Measurements from ENCODE around the gene NUDCD2.
"Not testable (repeated sequence)": the region's sequence is repeated elsewhere in the genome, so short reads cannot be mapped to it uniquely, and the experiment has no call there.

The NUDCD2 gene

GRCh38 chr5:163463063-163463435 lies 3.1 kb upstream of the NUDCD2 start:
- no peak for DNase-seq

GRCh38 chr5:163460562-163461171 lies 765 bp upstream of the NUDCD2 start, which contains the start of gene HMMR:
Gene HMMR, plus strand, starts transcription at chr5:163460632. Its CDS starts 61 bp downstream, at chr5:163460693.
- DNase-seq = no peak

GRCh38 chr5:163459462-163459818 lies 462 bp downstream of the NUDCD2 start:
- DNase-seq = no peak

GRCh38 chr5:163458778-163459385 lies 1.0 kb downstream of the NUDCD2 start:
- DNase-seq = no peak

GRCh38 chr5:163456840-163457239 lies 3.1 kb downstream of the NUDCD2 start:
- no peak for DNase-seq

GRCh38 chr5:163456029-163456589 lies 3.8 kb downstream of the NUDCD2 start:
- DNase-seq = no peak

- DNase-seq = not testable (repeated sequence)
These were observed 4.5 kb downstream of the NUDCD2 start for GRCh38 chr5:163455406-163455805.

- DNase-seq = no peak
These were observed 6.2 kb downstream of the NUDCD2 start for GRCh38 chr5:163453705-163454104.

- DNase-seq = no peak
These were observed 8.4 kb downstream of the NUDCD2 start for GRCh38 chr5:163451489-163451888.

- DNase-seq = no peak
These were observed 11.4 kb downstream of the NUDCD2 start for GRCh38 chr5:163448491-163448890.

GRCh38 chr5:163447875-163448274 lies 12.0 kb downstream of the NUDCD2 start:
- DNase-seq = no peak

GRCh38 chr5:163447191-163447590 lies 12.7 kb downstream of the NUDCD2 start:
- DNase-seq = no peak

- no peak for DNase-seq
These were observed 14.6 kb downstream of the NUDCD2 start for GRCh38 chr5:163445345-163445744.

GRCh38 chr5:163444526-163444925 lies 15.4 kb downstream of the NUDCD2 start:
- DNase-seq = no peak

GRCh38 chr5:163440954-163441353 lies 18.9 kb downstream of the NUDCD2 start:
- DNase-seq = no peak

- no peak for DNase-seq
These were observed 20.8 kb downstream of the NUDCD2 start for GRCh38 chr5:163439092-163439425.

- DNase-seq = peak; percentile 38
These were observed 22.4 kb downstream of the NUDCD2 start, which contains the start of gene CCNG1 for GRCh38 chr5:163437309-163438182. Gene CCNG1, plus strand, starts transcription at chr5:163437595. Its CDS starts 1,662 bp downstream, at chr5:163439257.

GRCh38 chr5:163437011-163437308 lies 22.9 kb downstream of the NUDCD2 start:
- DNase-seq = no peak

- no peak for DNase-seq
These were observed 23.4 kb downstream of the NUDCD2 start for GRCh38 chr5:163436515-163436914.

GRCh38 chr5:163434401-163434866 lies 25.5 kb downstream of the NUDCD2 start:
- DNase-seq = no peak

GRCh38 chr5:163433271-163433670 lies 26.6 kb downstream of the NUDCD2 start:
- DNase-seq = no peak

- DNase-seq = no peak
These were observed 27.4 kb downstream of the NUDCD2 start for GRCh38 chr5:163432544-163432943.

- DNase-seq = not testable (repeated sequence)
These were observed 33.8 kb downstream of the NUDCD2 start for GRCh38 chr5:163426128-163426527.

GRCh38 chr5:163424836-163425235 lies 35.1 kb downstream of the NUDCD2 start:
- no peak for DNase-seq

Data from KG1 (cell line).